ENCODE measurements around the gene SDCBP2.

The SDCBP2 gene, protein sequence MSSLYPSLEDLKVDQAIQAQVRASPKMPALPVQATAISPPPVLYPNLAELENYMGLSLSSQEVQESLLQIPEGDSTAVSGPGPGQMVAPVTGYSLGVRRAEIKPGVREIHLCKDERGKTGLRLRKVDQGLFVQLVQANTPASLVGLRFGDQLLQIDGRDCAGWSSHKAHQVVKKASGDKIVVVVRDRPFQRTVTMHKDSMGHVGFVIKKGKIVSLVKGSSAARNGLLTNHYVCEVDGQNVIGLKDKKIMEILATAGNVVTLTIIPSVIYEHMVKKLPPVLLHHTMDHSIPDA

DNA sequence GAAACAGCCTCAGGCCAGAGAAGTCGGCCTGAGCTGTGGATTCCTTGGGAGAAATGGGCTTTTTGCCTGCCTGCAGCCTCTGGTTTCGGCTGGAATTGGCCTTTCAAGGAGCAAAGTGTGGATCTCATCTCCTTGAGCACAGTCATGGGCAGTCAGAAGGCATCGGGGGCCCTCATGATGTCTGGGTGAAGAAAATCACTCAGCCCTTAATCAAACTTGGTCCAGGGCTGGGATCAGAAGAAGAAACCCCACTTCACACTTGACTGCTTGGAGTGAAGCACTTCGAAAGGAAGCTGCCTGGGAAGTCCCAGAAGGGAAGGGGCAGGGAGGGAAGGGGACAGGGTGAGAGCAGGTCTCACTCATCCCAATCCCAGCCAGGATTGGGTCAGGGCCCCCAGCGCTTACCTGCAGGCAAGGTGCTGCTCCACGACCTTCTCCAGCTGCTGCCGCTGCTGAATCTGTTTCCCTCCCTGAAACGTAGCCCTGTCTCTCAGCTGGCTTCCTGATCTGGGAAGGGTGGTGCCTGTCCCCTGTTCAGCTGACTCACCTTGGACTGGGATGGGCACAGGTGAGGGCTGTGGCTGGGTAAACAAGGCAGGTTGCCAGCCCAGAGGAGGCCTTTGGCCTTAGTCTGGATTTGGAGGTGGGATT is at the start of gene SDCBP2:
TSS of gene SDCBP2 (minus strand) at position 460 of the 651 bp plus-strand sequence. CDS start 8,723 bp downstream, outside the sequence.
- no peak for DNase-seq (ENCODE audit: low read depth, low spot score)

DNA sequence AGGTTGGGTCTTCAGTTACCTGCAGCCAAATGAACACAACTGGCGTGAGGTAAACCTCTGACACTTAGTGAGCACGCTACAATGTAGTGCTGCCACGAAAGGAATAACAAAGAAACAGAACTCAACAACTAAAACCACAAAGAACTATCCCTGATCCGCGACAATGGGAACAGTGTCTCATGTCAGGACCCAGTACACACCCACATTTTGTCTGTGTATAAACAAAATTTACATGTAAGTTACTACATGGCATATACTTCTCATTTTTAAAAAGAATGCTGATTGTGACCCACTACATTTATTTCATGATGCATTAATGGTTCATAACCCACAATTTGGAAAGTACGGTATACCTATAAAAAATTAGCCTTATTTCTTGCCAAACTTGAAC is 49.8 kb upstream of the SDCBP2 start:
- DNase-seq (ENCODE audit: low read depth, low spot score) = no peak

DNA sequence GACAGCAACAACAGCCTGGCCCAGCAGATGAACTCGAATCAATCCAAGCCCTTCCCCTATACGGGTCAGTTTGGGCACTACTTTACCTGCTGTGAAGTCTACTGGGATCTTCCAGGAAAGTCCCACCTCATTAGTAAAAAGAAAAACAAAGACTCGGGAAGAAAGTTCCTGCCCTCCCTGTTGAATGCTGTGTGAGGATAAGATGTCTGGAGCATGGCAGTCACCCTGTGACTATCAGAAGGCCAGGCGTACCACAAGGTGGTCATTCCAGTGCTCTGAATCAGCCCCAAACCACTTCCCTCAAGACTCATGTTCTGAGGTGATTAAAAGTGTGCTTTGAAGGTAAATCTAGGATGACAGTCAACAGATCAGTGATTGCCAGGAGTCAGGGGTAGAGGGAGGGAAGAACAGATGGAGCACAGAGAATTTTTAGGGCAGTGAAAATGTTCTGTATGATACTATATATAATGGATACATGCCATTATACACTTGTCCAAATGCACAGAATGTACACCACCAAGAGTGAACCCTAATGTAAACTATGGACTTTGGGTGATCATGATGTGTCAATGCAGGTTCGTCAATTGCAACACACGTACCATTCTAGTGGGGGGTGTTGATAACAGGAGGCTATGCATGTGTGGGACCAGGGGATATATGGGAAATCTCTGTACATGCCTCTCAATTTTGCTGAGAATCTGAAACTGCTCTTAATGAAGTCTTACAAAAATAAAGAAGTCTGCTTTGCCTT is 49.2 kb upstream of the SDCBP2 start:
- no peak for DNase-seq (ENCODE audit: low read depth, low spot score)

DNA sequence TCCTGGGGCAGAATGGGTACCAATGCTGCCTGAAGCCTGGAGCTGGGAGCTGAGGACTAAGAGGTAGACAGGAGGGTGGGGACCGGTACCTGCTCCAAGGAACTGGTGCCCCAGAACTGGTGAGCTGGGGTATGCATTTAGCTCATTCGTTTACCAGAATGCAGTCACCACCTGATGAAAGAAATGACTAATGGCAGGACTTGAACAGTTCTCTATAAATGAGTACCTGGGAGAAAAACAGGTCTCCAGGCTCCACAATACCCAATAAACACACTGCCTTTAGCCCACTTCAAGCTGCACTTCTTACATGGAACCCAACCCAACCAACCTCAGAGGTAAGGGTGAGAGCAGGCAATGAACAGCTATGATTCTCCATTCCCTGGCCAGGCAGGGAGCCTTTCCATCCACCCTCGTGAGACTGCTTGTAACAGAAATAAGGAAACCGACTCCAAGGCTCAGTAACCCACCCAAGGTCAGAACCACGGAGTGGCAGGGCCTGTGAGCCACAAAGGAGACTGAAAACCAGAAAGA is 48.5 kb upstream of the SDCBP2 start:
- no peak for DNase-seq (ENCODE audit: low read depth, low spot score)

DNA sequence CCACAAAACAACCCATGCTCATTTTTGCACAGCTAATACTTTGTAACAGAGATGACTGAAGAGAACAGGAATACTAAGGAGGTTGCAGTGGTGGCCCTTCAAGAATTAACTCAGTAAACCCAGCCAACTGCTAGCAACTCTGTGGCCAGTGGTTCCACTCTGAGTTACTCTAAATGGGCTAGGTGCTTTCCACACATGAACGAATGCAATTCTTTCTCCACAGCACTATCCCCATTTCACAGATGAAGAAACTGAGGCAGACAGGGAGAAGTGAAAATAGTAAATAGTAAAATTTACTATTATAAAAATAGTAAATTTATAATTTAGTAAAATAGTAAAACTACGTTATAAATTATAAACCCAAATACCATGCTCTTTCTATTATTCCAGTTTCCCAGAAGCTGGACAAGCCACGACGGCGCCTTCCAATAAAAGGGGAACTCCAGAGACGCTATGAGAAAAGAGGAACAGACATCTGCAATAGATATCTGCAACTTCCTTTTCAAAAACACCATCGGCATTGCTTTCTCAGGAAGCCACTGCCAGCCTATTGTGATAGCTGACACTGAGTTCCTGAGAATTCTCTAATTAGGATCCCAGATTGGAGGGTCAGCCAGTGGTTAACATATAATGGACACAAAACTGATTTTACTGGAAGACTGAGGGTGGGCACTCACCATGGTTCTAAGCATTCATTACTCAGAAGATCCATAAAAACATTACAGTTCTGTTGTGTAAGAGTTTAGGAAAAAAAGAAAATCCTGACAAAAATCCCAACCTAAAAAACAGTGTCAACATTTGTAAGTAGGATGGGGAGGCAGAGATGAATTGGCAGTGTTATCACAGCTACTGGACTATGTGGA is 47.7 kb upstream of the SDCBP2 start:
- DNase-seq (ENCODE audit: low read depth, low spot score) = no peak

DNA sequence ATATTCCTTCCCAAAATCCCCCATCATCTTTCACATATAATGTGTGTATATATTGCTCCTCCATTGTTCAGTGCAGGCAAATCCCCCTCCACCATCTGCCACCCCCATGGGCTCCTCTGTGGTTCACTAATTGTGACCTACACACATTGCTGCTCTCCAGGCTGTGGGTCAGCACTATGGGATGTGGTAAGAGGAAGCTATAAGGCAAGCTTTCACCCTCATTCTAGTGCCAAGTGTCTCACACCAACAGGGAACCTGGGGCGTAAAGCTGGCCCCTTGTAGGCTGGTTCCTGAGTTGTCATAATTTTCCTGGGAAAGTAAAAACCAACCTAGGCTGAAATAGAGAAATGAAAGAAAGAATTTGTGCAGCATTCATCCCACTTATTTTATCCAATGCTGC is 47.1 kb upstream of the SDCBP2 start:
- no peak for DNase-seq (ENCODE audit: low read depth, low spot score)

DNA sequence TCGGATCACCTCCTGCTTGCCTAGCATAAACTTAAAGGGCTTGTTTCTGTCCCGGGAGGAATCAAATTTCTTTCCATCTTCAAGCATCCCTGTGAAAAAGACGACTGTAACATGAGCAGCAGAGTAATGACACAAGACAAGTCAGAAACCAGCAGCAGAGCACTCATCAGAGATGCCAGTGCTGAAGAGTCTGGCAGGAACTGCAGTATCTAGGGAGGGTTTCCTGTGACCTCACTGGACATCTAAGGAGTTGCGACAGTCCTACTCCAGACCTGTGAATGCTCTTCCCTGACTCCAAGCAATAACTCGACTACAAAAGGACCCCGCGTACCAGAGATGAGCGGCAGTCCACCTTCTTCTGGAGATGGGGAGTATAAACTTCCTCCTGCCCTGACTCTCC is 46.6 kb upstream of the SDCBP2 start:
- no peak for DNase-seq (ENCODE audit: low read depth, low spot score)

DNA sequence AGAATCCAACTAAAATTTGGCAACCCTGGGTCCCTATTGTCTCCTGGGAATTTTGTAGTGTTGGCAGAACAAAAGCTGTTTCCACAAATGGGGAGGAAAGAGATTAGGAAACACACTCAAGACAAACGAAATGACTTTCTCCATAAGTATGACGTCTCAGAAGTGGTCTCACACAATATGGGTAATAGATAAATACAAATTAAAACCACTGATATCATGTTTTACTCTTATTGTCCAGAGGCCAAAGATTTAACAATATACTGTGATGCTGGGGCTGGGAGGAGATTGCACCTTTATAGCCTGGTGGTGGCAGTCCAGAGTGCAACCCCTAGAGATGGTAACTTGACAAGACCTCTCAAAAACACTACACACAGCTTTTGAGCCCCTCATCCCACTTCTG is 45.3 kb upstream of the SDCBP2 start:
- no peak for DNase-seq (ENCODE audit: low read depth, low spot score)

DNA sequence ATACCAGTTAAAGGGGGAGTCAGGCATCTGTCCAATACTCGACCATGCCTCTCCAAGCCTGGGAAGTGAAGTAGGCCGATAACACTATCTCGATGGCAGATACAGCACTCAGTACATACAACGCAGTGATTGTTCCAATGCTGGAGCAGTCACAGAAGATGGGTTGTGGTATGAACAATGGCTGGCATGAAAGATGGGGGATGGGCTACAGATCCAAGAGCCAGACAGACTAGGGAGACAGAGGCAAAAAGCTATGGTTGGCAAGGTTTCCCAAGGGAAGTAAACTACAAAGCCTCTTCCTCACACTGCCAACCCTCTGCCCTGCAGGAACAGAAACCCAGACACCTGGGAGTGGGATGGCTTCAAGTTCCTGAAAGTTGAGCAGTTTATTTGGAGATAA is 44.7 kb upstream of the SDCBP2 start:
- DNase-seq (ENCODE audit: low read depth, low spot score) = no peak

DNA sequence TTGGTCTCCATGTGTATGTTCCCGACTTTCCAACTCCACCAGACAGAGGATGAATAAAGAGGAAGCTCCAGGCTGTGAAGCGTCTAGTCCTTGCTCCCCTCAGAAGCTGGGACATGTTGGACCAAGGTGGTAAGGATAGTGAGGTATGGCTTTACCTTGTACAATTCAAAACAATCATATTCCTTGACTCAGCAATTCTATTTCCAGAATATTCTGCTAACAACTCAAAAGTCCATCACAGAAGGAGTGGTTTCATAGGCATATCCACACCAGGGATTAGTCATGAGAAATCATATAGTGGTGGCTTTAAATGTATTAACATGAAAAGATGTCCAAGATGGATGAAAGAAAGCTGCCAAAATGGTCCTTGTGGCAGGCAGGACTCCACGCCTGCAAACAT is 44.1 kb upstream of the SDCBP2 start:
- no peak for DNase-seq (ENCODE audit: low read depth, low spot score)

DNA sequence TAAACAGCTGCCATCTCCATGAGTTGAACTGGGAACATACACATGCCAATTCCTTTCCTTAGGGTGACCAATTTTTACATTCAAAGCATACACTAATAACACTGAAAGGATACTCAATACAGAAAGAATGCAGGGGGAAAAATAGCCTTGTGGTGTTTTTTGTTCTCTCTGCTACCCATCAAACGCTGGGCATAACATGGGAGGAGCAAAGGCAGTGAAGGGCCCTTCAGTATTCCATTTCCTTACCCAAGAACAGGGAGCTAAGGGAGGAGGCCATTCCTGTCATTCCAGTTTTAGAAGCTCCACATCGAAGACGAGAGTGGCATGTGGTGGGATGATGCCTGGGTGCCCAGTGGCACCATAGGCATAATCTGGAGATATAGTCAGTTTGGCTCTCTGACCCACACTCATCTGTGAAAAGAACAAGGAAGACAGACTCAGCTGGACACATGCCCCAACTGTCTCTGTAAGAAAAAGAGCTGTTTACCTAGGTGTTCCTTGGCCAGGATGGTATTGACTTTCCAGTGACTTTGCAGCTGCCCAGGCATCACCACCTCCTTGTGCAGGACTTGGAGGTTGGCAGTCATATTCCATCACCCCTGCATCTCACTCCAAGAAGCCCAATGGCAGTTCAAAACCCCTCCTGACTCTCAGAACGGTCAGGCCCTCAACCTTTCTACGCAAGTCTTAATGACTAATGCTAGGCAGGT is 43.0 kb upstream of the SDCBP2 start:
- no peak for DNase-seq (ENCODE audit: low read depth, low spot score)

DNA sequence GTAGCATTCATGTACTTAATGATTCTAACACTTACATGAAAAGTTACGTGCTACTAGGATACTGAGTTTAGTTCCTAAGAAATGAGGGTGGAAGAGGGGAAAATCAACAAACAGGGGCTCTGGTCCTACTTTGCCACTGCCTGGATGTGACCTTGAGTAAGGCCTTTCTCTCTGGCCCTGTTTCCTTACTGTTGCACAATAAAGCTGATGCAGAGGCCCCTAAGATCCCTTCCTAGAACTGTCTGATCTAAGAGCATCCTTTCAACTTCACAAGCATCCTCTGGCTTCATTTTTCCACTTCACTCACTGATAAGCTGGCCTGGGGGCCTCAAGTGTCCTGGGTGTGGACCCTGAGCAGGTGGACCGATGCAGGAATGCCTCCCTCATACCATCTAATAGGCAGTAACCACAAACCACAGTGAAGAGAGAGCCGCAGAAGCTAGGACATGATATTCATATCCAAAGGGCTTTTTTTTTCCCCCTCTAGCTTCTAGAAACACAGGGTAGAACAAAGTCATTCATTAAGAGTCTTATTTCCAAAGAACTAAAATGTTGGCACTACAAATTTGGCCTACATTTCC is 42.4 kb upstream of the SDCBP2 start:
- no peak for DNase-seq (ENCODE audit: low read depth, low spot score)

DNA sequence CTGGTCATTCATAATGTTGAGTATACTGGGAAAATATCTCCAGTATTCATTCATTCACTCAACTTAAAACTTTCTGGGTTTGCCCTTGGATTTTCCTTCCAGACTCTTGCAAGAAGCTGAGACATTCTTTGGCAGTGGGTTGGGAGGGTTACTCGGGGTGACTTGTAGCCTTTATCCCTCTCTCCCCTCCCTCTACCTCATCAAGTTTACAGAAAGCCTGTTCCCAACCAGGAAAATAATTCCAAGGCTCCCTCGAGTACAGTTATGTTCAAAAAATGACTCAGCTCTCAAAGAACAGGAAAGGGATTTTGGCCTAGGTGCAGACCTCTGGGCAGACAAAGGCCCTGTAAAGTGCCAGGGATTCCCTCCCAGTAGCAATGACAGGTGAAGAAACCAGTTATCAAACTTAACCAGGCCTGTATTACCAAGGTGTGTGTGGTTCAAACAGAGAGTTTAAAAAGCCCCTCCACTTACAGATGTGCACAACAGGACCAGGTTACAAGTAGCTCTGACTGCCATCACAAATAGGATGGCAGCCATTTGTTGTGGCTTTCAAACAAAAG is 41.7 kb upstream of the SDCBP2 start:
- no peak for DNase-seq (ENCODE audit: low read depth, low spot score)

DNA sequence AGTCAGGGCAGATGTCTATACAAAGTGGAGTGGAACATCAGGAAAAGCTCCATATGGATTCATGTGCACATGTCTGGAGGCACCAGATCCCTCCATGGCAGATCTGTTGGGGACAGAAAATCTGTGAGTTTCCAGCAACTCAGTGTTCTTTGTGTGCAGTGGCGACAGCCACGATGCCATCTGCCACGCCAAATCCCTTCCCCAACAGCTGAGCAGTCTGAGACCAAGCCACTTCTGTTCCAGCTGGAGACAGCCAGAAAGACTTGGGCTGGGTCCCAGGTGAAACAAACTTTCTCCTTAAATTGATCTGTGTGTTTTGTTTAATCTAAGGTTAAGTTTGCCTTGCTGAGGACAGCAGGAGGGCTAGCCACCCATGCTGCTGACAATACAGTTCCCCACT is 41.0 kb upstream of the SDCBP2 start:
- no peak for DNase-seq (ENCODE audit: low read depth, low spot score)

DNA sequence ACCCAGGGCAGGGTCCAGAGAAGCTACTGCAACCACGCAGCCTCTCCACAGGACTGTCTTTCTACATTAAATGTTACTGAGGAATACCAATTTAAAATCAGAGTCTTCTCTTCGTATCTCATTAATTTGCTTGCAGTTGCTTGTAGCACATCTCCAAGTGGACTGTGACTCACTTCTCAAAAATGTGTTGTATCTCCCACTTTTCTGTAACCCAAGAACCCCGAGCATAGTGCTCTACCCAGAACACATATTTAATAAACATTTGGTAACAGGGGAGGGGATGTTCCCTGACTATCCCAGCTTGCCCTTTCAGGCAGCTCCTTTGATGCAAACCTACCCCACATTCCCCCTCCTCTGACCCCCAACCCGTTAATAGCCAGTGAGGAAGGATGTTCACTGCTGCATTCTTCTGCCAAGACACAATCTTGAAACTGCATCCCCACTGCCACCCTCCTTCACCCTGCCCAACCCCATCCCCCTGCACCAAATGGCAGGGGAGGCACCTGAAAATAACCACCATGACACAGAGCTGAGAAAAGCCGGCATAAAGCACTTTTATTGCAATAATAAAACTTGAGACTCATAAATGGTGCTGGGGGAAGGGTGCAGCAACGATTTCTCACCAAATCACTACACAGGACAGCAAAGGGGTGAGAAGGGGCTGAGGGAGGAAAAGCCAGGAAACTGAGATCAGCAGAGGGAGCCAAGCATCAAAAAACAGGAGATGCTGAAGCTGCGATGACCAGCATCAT is 39.7 kb upstream of the SDCBP2 start:
- DNase-seq (ENCODE audit: low read depth, low spot score) = no peak

DNA sequence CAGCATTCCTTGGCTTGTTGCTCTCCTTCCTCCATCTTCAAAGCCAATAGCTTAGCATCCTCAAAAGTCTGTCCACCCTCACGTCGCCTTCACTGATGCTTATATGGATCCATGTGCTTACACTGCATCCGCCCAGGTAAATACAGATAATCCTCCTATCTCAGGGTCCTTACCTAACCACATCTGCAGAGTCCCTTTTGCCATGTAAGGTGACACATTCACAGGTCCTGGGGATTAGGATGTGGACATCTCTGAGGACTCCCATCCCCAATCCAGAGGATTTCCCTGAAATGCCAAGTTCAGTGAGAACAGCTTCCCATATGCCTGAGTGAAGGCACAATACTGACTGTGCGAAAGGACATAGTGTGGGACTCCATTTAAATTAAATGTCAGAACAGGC is 38.5 kb upstream of the SDCBP2 start:
- DNase-seq (ENCODE audit: low read depth, low spot score) = no peak

DNA sequence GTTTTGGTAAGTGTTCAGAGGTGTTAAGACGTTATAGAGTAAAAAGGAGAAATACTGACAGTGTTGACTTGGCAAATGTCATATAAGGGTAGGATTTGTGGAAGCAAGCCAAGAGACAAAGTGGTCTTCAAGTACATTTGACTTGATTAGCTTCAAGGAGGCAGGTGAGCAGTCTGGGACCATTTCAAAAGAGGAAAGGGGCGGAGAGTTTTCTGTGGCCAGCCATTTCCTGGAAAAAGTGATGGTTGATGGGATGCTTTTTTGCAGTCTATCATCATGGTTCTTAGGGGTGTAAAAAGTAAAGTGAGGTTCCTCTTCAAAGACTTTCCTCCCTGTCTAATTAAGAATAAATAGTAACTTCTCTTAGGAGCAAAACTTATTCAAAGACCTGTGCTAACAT is 35.2 kb upstream of the SDCBP2 start:
- no peak for DNase-seq (ENCODE audit: low read depth, low spot score)

DNA sequence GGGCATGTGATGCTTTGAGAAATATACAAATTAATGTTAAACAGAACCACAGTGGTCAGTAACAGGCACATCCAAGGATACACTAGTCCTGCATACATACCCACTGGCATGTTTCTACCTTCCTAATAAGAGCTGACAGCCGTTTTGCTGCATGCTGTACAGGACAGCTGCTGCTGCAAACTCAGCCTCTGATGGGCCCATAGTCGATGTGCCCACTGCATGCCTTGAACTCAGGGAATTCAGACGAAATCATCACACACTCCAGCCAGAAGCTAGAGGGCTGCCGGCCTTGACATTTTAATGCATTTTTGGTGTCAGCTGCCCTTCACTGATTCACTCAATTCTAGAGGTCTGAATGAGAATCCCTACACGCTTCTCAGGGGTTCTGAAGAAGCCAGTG is 34.6 kb upstream of the SDCBP2 start:
- DNase-seq (ENCODE audit: low read depth, low spot score) = no peak

DNA sequence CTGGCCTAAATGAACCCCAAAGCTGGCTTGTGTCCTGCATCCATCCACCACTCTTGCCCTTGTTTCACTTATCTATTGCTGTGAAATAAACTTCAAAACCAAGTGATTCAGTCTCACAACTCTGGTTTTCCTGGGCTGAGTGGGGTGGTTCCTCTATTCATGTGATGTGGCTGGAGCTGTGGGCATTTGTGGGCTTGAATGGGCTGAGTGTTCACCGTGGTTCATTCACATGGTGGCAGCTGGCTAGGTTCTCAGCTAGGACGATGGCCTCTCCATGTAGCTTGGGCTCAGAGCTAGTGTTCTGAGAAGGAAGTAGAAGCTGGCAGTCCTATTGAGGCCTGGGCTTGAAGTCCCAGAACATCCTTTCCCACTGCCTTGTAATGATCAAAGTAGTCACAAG is 33.5 kb upstream of the SDCBP2 start:
- no peak for DNase-seq (ENCODE audit: low read depth, low spot score)
